HG02571 (cell line): ENCODE measurements around the gene OR2T1.
"Not testable (repeated sequence)": the region's sequence is repeated elsewhere in the genome, so short reads cannot be mapped to it uniquely, and the experiment has no call there.

Experiments used
- ATAC-seq: cut with Tn5 transposase; IDR thresholded peaks from one replicate; pipeline ENCODE4 v1.9.1; 2021; ENCODE audit warnings: mild to moderate bottlenecking, moderate library complexity; ENCODE audit not compliant: unreplicated experiment

OR2T1 gene

GRCh38 chr1:248433811-248434415 is 31.1 kb downstream of the OR2T1 start:
- not testable (repeated sequence) for ATAC-seq

- ATAC-seq: not testable (repeated sequence)
These were observed 32.1 kb downstream of the OR2T1 start for GRCh38 chr1:248434913-248435312.

- not testable (repeated sequence) for ATAC-seq
These were observed 33.5 kb downstream of the OR2T1 start for GRCh38 chr1:248436303-248436702.

- peak; percentile 42 for ATAC-seq
These were observed 35.8 kb downstream of the OR2T1 start for GRCh38 chr1:248438668-248439067.

GRCh38 chr1:248439283-248439682 is 36.4 kb downstream of the OR2T1 start:
- not testable (repeated sequence) for ATAC-seq

GRCh38 chr1:248442500-248443277 is 39.8 kb downstream of the OR2T1 start:
- not testable (repeated sequence) for ATAC-seq

- not testable (repeated sequence) for ATAC-seq
These were observed 41.8 kb downstream of the OR2T1 start for GRCh38 chr1:248444603-248445002.

- ATAC-seq: not testable (repeated sequence)
These were observed 42.6 kb downstream of the OR2T1 start, which contains the start of gene OR2T2 for GRCh38 chr1:248445399-248445798. Gene OR2T2, plus strand, starts transcription at chr1:248445637. Its CDS starts 7,161 bp downstream, at chr1:248452798.

GRCh38 chr1:248448409-248449074 is 45.7 kb downstream of the OR2T1 start:
- ATAC-seq: peak; percentile 64

GRCh38 chr1:248449821-248450465 is 47.1 kb downstream of the OR2T1 start:
- not testable (repeated sequence) for ATAC-seq

- peak; percentile 36 for ATAC-seq
These were observed 47.8 kb downstream of the OR2T1 start for GRCh38 chr1:248450466-248451145.

- ATAC-seq: not testable (repeated sequence)
These were observed 50.8 kb downstream of the OR2T1 start for GRCh38 chr1:248453619-248454018.

- ATAC-seq: not testable (repeated sequence)
These were observed 52.2 kb downstream of the OR2T1 start for GRCh38 chr1:248455045-248455444.

GRCh38 chr1:248456635-248457034 is 53.8 kb downstream of the OR2T1 start:
- not testable (repeated sequence) for ATAC-seq
